ENCODE results near the gene GRIPAP1. TPM values are rescaled to one million over a fixed set of nuclear protein-coding genes. Genes with fewer than 3 reads are reported as not detected.

Gene GRIPAP1
- total RNA-seq, 1 donor from 2014 or later: 24.5 TPM

DNA sequence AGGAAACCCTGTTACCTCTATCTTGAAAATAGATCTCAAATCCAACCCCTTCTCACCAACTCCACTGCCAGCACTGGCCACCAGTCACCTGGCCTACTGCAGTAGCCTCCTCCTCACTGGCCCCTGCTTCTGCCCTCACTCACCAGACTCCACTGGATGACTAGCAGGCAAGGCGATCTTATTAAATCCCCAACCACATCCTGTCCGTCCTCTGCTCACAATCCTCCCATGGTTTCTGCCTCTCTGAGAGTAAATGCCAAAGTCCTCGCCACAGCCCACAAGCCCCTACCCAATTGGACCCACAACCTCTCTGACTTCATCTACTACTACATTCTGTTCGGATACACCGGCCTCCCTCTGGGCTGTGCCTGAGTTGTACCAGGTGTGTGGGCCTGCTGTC, 77.8 kb downstream of the GRIPAP1 start:
- TF ChIP-seq, protein P1, sequence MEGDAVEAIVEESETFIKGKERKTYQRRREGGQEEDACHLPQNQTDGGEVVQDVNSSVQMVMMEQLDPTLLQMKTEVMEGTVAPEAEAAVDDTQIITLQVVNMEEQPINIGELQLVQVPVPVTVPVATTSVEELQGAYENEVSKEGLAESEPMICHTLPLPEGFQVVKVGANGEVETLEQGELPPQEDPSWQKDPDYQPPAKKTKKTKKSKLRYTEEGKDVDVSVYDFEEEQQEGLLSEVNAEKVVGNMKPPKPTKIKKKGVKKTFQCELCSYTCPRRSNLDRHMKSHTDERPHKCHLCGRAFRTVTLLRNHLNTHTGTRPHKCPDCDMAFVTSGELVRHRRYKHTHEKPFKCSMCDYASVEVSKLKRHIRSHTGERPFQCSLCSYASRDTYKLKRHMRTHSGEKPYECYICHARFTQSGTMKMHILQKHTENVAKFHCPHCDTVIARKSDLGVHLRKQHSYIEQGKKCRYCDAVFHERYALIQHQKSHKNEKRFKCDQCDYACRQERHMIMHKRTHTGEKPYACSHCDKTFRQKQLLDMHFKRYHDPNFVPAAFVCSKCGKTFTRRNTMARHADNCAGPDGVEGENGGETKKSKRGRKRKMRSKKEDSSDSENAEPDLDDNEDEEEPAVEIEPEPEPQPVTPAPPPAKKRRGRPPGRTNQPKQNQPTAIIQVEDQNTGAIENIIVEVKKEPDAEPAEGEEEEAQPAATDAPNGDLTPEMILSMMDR (IDR thresholded peaks at IDR 0.05; ENCODE audit: insufficient read depth, low read length, severe bottlenecking): no peak
- FAIRE-seq (no peak), DNase-seq (ENCODE audit: low read depth) (no peak)
- Histone ChIP-seq H3K4me3 (ENCODE audit: low read depth, low read length) (no peak overlapping the region), H3K27me3 (ENCODE audit: control insufficient read depth, insufficient read depth, low read length) (no peaks in the 10 kb centered on the region), H3K36me3 (ENCODE audit: control insufficient read depth, insufficient read depth, low read length) (peaks cover 9% of the 10 kb centered on the region)

DNA sequence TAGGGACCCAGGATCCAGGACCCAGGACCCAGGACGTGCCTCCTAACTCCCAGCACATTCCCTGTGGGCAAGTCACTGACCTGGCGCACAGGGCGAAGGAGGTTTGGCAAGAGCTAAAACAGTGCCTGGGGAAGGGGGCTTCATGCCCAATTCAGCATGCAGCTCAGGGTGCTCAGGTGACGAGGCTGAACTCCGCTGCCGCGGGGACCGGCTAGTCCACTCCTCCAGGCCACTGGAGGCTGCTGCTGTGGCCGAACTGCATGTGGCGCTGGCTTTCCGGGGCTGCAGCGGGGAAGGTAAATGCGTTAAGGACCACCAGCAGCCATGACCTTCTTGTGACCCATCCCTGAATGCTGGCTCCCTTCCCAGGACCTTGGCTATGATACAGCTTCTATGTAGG, 78.3 kb downstream of the GRIPAP1 start:
- TF ChIP-seq, protein P1 (IDR thresholded peaks at IDR 0.05; ENCODE audit: insufficient read depth, low read length, severe bottlenecking): no peak
- FAIRE-seq (no peak), DNase-seq (ENCODE audit: low read depth) (no peak)
- no peaks in the 10 kb centered on the region for H3K27me3 ChIP-seq (ENCODE audit: control insufficient read depth, insufficient read depth, low read length)
- H3K36me3 ChIP-seq (ENCODE audit: control insufficient read depth, insufficient read depth, low read length): peaks cover 9% of the 10 kb centered on the region
- H3K4me3 ChIP-seq (ENCODE audit: low read depth, low read length): no peak overlapping the region

Other genes with a start within 250 kb of the GRIPAP1 start
- gene GLOD5, start 240.5 kb downstream of the GRIPAP1 start, total RNA-seq: not detected in 2 replicates
- not detected in 2 replicates for gene GATA1, start 215.7 kb downstream of the GRIPAP1 start, total RNA-seq
- 33.2 and 36.2 TPM in 2 replicates for gene HDAC6, start 200.2 kb downstream of the GRIPAP1 start, total RNA-seq
- gene ERAS, start 175.8 kb downstream of the GRIPAP1 start, total RNA-seq: not detected in 2 replicates
- gene PCSK1N, start 166.7 kb downstream of the GRIPAP1 start, total RNA-seq: 0.26 and 0.51 TPM in 2 replicates
- gene TIMM17B, start 104.5 kb downstream of the GRIPAP1 start, total RNA-seq: 28.2 and 35.2 TPM in 2 replicates
- gene PQBP1, start 104.3 kb downstream of the GRIPAP1 start, total RNA-seq: 101 and 108 TPM in 2 replicates
- 19.3 and 21.9 TPM in 2 replicates for gene SLC35A2, start 90.6 kb downstream of the GRIPAP1 start, total RNA-seq
- 3.2 and 6.8 TPM in 2 replicates for gene PIM2, start 83.2 kb downstream of the GRIPAP1 start, total RNA-seq
- 18.4 and 23.0 TPM in 2 replicates for gene OTUD5, start 44.7 kb downstream of the GRIPAP1 start, total RNA-seq
- gene KCND1, start 30.4 kb downstream of the GRIPAP1 start, total RNA-seq: 0.26 and 0.64 TPM in 2 replicates
- 8.7 and 14.8 TPM in 2 replicates for gene TFE3, start 41.1 kb upstream of the GRIPAP1 start, total RNA-seq
- 1.1 and 2.2 TPM in 2 replicates for gene CCDC120, start 56.7 kb upstream of the GRIPAP1 start, total RNA-seq
- 1.7 and 2.6 TPM in 2 replicates for gene PRAF2, start 71.7 kb upstream of the GRIPAP1 start, total RNA-seq
- gene WDR45, start 77.6 kb upstream of the GRIPAP1 start, total RNA-seq: 38.5 and 42.1 TPM in 2 replicates
- gene GPKOW, start 121.5 kb upstream of the GRIPAP1 start, total RNA-seq: 22.6 and 31.4 TPM in 2 replicates
- 3.7 and 4.6 TPM in 2 replicates for gene MAGIX, start 160.5 kb upstream of the GRIPAP1 start, total RNA-seq
- gene PLP2, start 169.6 kb upstream of the GRIPAP1 start, total RNA-seq: 16.8 and 20.4 TPM in 2 replicates
- gene PRICKLE3, start 184.1 kb upstream of the GRIPAP1 start, total RNA-seq: 12.1 and 13.4 TPM in 2 replicates
- gene SYP, start 197.9 kb upstream of the GRIPAP1 start, total RNA-seq: under 0.01 TPM in 2 replicates
- under 0.01 TPM in 2 replicates for gene CACNA1F, start 231.1 kb upstream of the GRIPAP1 start, total RNA-seq
- 8.2 and 10.6 TPM in 2 replicates for gene CCDC22, start 233.2 kb upstream of the GRIPAP1 start, total RNA-seq